HG02973 (cell line): ENCODE measurements around the gene EPHB6.

Experiments used
- ATAC-seq: cut with Tn5 transposase; IDR thresholded peaks from one replicate; pipeline ENCODE4 v1.9.1; 2021; ENCODE audit warnings: moderate library complexity; ENCODE audit not compliant: unreplicated experiment

Gene EPHB6

GRCh38 chr7:142876236-142876960 lies 21.5 kb downstream of the EPHB6 start:
- no peak for ATAC-seq

- ATAC-seq: no peak
Observed at GRCh38 chr7:142876991-142877910, 22.4 kb downstream of the EPHB6 start.

GRCh38 chr7:142878315-142878714 lies 23.4 kb downstream of the EPHB6 start:
- no peak for ATAC-seq

- no peak for ATAC-seq
Observed at GRCh38 chr7:142879060-142879459, 24.2 kb downstream of the EPHB6 start.

GRCh38 chr7:142880876-142881505 lies 26.1 kb downstream of the EPHB6 start:
- peak; percentile 68 for ATAC-seq

- ATAC-seq: no peak
Observed at GRCh38 chr7:142881586-142882337, 26.9 kb downstream of the EPHB6 start.

GRCh38 chr7:142882338-142882678 lies 27.4 kb downstream of the EPHB6 start:
- ATAC-seq: no peak

- no peak for ATAC-seq
Observed at GRCh38 chr7:142883145-142883544, 28.3 kb downstream of the EPHB6 start.

- no peak for ATAC-seq
Observed at GRCh38 chr7:142883571-142884285, 28.9 kb downstream of the EPHB6 start.

GRCh38 chr7:142884286-142884640 lies 29.4 kb downstream of the EPHB6 start:
- ATAC-seq: no peak

- no peak for ATAC-seq
Observed at GRCh38 chr7:142885311-142886230, 30.7 kb downstream of the EPHB6 start, which contains the start of gene TRPV6. TRPV6 (minus strand) TSS chr7:142885745.

GRCh38 chr7:142886866-142887265 lies 32.0 kb downstream of the EPHB6 start:
- no peak for ATAC-seq

GRCh38 chr7:142887282-142888015 lies 32.6 kb downstream of the EPHB6 start:
- no peak for ATAC-seq

- no peak for ATAC-seq
Observed at GRCh38 chr7:142889816-142890215, 34.9 kb downstream of the EPHB6 start.

- no peak for ATAC-seq
Observed at GRCh38 chr7:142890874-142891485, 36.1 kb downstream of the EPHB6 start.

- no peak for ATAC-seq
Observed at GRCh38 chr7:142891490-142892082, 36.7 kb downstream of the EPHB6 start.

GRCh38 chr7:142892951-142893350 lies 38.1 kb downstream of the EPHB6 start:
- ATAC-seq: no peak
